HCT116 (cell line): Measurements from ENCODE around the gene SELE. TPM values are rescaled to one million over a fixed set of nuclear protein-coding genes. Genes with fewer than 3 reads are reported as not detected.

Experiments used
- ATAC-seq: fragments of 200-7000 bp; cut with Tn5 transposase; 2 replicates; pipeline ENCODE4 v1.9.1; 2020; ENCODE audit warnings: mild to moderate bottlenecking, moderate library complexity
- BruUV-seq: library from RNA; stranded (reverse); fragments of 400-500 nt; replicated peaks from 2 replicates; lab custom pipeline; 2021; lab: Mats Ljungman, UMichigan
- CTCF ChIA-PET: fragments of 300-600 bp; sonication (Branson Sonifier 250); formaldehyde crosslinking; loops from one replicate; lab custom pipeline; 2021; ENCODE audit warnings: antibody characterized with exemption; lab: Charles Lee
- POLR2A ChIA-PET: fragments of 300-600, 350-600 bp; sonication (Branson Sonifier 250); formaldehyde crosslinking; loops from one replicate; lab custom pipeline; 2021; ENCODE audit warnings: antibody characterized with exemption; lab: Charles Lee
- RAD21 ChIA-PET, 2 experiments: fragments of 300-600 bp; sonication (Branson Sonifier 250); formaldehyde crosslinking; loops; one replicate each; lab custom pipeline; 2023; ENCODE audit warnings: low total read pairs in 2 of 2; ENCODE audit not compliant: uncharacterized antibody in 2 of 2, unreplicated experiment in 2 of 2, low non-redundant PET in 1 of 2; lab: Charles Lee
- DNase-seq: peaks from one replicate; pipeline ENCODE4 v3.0.0-alpha.2; 2010; ENCODE audit warnings: low read depth, low spot score
- H2AFZ ChIP-seq: fragments of 200-600 bp; shearing (Covaris generic), sonication (generic); 2 replicates; pipeline ENCODE4 v1.6.1; 2017; ENCODE audit warnings: low read depth, mixed run types, mixed read lengths, antibody characterized with exemption, low read length; ENCODE audit not compliant: poor library complexity, severe bottlenecking
- H3K27ac ChIP-seq: 2 replicates; pipeline ENCODE4 v1.5.1; 2012; ENCODE audit warnings: low read depth, low read length
- H3K27me3 ChIP-seq: fragments of 200-600 bp; sonication (generic); 2 replicates; pipeline ENCODE4 v1.6.1; 2016; ENCODE audit warnings: mixed run types, low read length, mixed read lengths; ENCODE audit not compliant: insufficient read depth
- H3K36me3 ChIP-seq, 2 experiments: fragments of 200-500 bp in 1 of 2; fragments of 200-600 bp in 1 of 2; sonication (Bioruptor generic) in 1 of 2; sonication (generic) in 1 of 2; 2 replicates each; pipeline versions ENCODE4 v1.5.1 to v1.6.1; 2014 to 2016; ENCODE audit warnings: low read length in 2 of 2, inconsistent platforms in 1 of 2, mixed read lengths in 1 of 2, mixed run types in 1 of 2; ENCODE audit not compliant: insufficient read depth in 2 of 2, control insufficient read depth in 1 of 2
- H3K4me1 ChIP-seq, 2 experiments: fragments of 200-600 bp in 1 of 2; sonication (generic) in 1 of 2; 2 replicates each; pipeline versions ENCODE4 v1.5.1 to v1.6.1; 2012 to 2017; ENCODE audit warnings: low read length in 2 of 2, inconsistent platforms in 1 of 2, mild to moderate bottlenecking in 1 of 2, mixed read lengths in 1 of 2, mixed run types in 1 of 2, moderate library complexity in 1 of 2; ENCODE audit not compliant: insufficient read depth in 2 of 2, control insufficient read depth in 1 of 2
- H3K4me2 ChIP-seq: fragments of 200-600 bp; sonication (generic); 2 replicates; pipeline ENCODE4 v1.6.1; 2017; ENCODE audit warnings: mixed run types, low read length, mixed read lengths
- H3K4me3 ChIP-seq, 2 experiments: fragments of 200-600 bp in 1 of 2; sonication (generic) in 1 of 2; replicated peaks in 1 of 2; 2 replicates each; pipeline ENCODE4 v1.5.1; 2011 to 2016; ENCODE audit warnings: low read length in 2 of 2, control low read depth in 1 of 2, low read depth in 1 of 2, mild to moderate bottlenecking in 1 of 2, mixed read lengths in 1 of 2, mixed run types in 1 of 2
- H3K79me2 ChIP-seq: fragments of 200-600 bp; sonication (generic); 2 replicates; pipeline ENCODE4 v1.6.1; 2017; ENCODE audit warnings: mild to moderate bottlenecking, mixed run types, low read length, moderate library complexity, mixed read lengths; ENCODE audit not compliant: insufficient read depth
- H3K9ac ChIP-seq: fragments of 200-600 bp; sonication (generic); 2 replicates; pipeline ENCODE4 v1.6.1; 2016; ENCODE audit warnings: low read length, mixed read lengths
- H3K9me2 ChIP-seq: fragments of 200-600 bp; sonication (generic), shearing (Covaris generic); 2 replicates; pipeline ENCODE4 v1.6.1; 2017; ENCODE audit warnings: mixed run types, mild to moderate bottlenecking, moderate library complexity; ENCODE audit not compliant: insufficient read depth
- H3K9me3 ChIP-seq, 2 experiments: fragments of 200-500 bp in 1 of 2; fragments of 200-600 bp in 1 of 2; sonication (Bioruptor generic) in 1 of 2; sonication (generic) in 1 of 2; 2 replicates each; pipeline ENCODE4 v1.6.1; 2014 to 2017; ENCODE audit warnings: low read length in 2 of 2, mixed read lengths in 2 of 2, inconsistent platforms in 1 of 2, low read depth in 1 of 2, mild to moderate bottlenecking in 1 of 2, mixed run types in 1 of 2, moderate library complexity in 1 of 2; ENCODE audit not compliant: control insufficient read depth in 1 of 2, insufficient read depth in 1 of 2
- H4K20me1 ChIP-seq: fragments of 200-600 bp; sonication (generic), shearing (Covaris generic); 2 replicates; pipeline ENCODE4 v1.6.1; 2017; ENCODE audit warnings: mixed run types, mild to moderate bottlenecking, moderate library complexity; ENCODE audit not compliant: insufficient read depth
- CBX3 ChIP-seq: IDR thresholded peaks from 2 replicates; pipeline ENCODE4 v1.6.1; 2012; ENCODE audit warnings: low read depth
- ELF1 ChIP-seq: IDR thresholded peaks from 2 replicates; pipeline ENCODE4 v1.6.1; 2012; ENCODE audit warnings: low read depth, borderline replicate concordance
- EZH2 ChIP-seq: fragments of 200-600 bp; sonication (generic); IDR thresholded peaks from 2 replicates; pipeline ENCODE4 v1.6.1; 2017; ENCODE audit warnings: antibody characterized with exemption, mixed run types
- EZH2phosphoT487 ChIP-seq: fragments of 200-600 bp; IDR thresholded peaks from 2 replicates; pipeline ENCODE4 v1.6.1; 2018; ENCODE audit warnings: antibody characterized with exemption, borderline replicate concordance
- RAD21 ChIP-seq: IDR thresholded peaks from 2 replicates; pipeline ENCODE4 v1.6.1; 2012; ENCODE audit warnings: low read depth, mild to moderate bottlenecking
- REST ChIP-seq: IDR thresholded peaks from 2 replicates; pipeline ENCODE4 v1.6.1; 2012; ENCODE audit warnings: low read depth
- SIN3A ChIP-seq: IDR thresholded peaks from 2 replicates; pipeline ENCODE4 v1.6.1; 2012; ENCODE audit warnings: low read depth
- SP1 ChIP-seq: IDR thresholded peaks from 2 replicates; pipeline ENCODE4 v1.6.1; 2012; ENCODE audit warnings: low read depth
- TCF7L2 ChIP-seq: IDR thresholded peaks from 2 replicates; pipeline ENCODE4 v1.7.0; 2011; ENCODE audit warnings: borderline replicate concordance, inconsistent platforms; ENCODE audit not compliant: insufficient read depth, insufficient read length; ENCODE audit errors: extremely low read depth
- YY1 ChIP-seq: IDR thresholded peaks from 2 replicates; pipeline ENCODE4 v1.6.1; 2011; ENCODE audit warnings: low read length, low read depth, moderate library complexity, mild to moderate bottlenecking; ENCODE audit not compliant: insufficient replicate concordance; ENCODE audit errors: extremely low read depth
- ZBTB33 ChIP-seq: IDR thresholded peaks from 2 replicates; pipeline ENCODE4 v1.6.1; 2011; ENCODE audit warnings: mild to moderate bottlenecking, low read length, moderate library complexity; ENCODE audit not compliant: insufficient replicate concordance; ENCODE audit errors: extremely low read depth
- ZFX ChIP-seq: fragments of 450-650 bp; IDR thresholded peaks from 2 replicates; pipeline ENCODE4 v1.6.1; 2017
- ZNF274 ChIP-seq: fragments of 200-500 bp; sonication (Bioruptor generic); IDR thresholded peaks from 2 replicates; pipeline ENCODE4 v1.6.1; 2014; ENCODE audit warnings: mild to moderate bottlenecking, low read depth, low read length, inconsistent platforms
- intact Hi-C: fragments of 100-400 bp; cut with micrococcal nuclease; formaldehyde crosslinking; loops from 2 replicates; pipeline ENCODE4 v1.10.0; 2022
- total RNA-seq: library from RNA; stranded (reverse); gene quantifications from one replicate; pipeline ENCODE4 v1.2.1, GENCODE V29; 2021; ENCODE audit not compliant: unreplicated experiment
- TF ChIP-seq, protein P1 (sequence below): IDR thresholded peaks from 2 replicates; pipeline ENCODE4 v1.6.1; 2012

The SELE gene
- total RNA-seq, 1 experiment from 2014 or later: not detected

GRCh38 chr1:169701261-169702005 lies 32.4 kb downstream of the SELE start:
- POLR2A ChIA-PET: no interaction called here

More at GRCh38 chr1:169701261-169702005, 32.4 kb downstream of the SELE start:
- intact Hi-C loops: no loop called here
- Histone ChIP-seq H3K4me1 (no peaks in the 10 kb centered on the region), H3K9ac (no peak overlapping the region), H2AFZ (no peak overlapping the region), H3K4me2 (no peak overlapping the region), H3K27ac (no peak overlapping the region), H3K4me3 (no peak overlapping the region), H3K79me2 (no peaks in the 10 kb centered on the region), H3K9me3 (no peaks in the 10 kb centered on the region), H4K20me1 (no peaks in the 10 kb centered on the region), H3K36me3 (no peaks in the 10 kb centered on the region), H3K27me3 (no peaks in the 10 kb centered on the region), H3K9me2 (no peaks in the 10 kb centered on the region)
- RAD21 ChIA-PET: no interaction called here
- TF ChIP-seq RAD21 (no peak), ZNF274 (no peak), SP1 (no peak), TCF7L2 (no peak), SIN3A (no peak), ZFX (no peak), REST (no peak), ELF1 (no peak), CBX3 (no peak), EZH2phosphoT487 (no peak), ZBTB33 (no peak), EZH2 (no peak), YY1 (no peak)
- TF ChIP-seq, protein P1, sequence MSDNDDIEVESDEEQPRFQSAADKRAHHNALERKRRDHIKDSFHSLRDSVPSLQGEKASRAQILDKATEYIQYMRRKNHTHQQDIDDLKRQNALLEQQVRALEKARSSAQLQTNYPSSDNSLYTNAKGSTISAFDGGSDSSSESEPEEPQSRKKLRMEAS: no peak
- BruUV-seq: no TSS peak
- CTCF ChIA-PET: interaction anchor here (1.2 kb wide), 1 partner anchor 11 kb away, joined by 4 read pairs; no protein-coding TSS in a partner anchor
- ATAC-seq (no peak), DNase-seq (no peak)
